PC-9 (cell line): ENCODE results near the gene FTO.

Experiments
- EZH2 ChIP-seq: fragments of 200-600 bp; sonication (generic); IDR thresholded peaks from 2 replicates; pipeline ENCODE4 v1.8.0; 2017; ENCODE audit warnings: antibody characterized with exemption, low read depth
- TF ChIP-seq, protein P1 (sequence below): fragments of 200-600 bp; sonication (generic); conservative IDR thresholded peaks from 2 replicates; pipeline ENCODE4 v1.6.1; 2017; ENCODE audit warnings: mixed run types, antibody characterized with exemption, mild to moderate bottlenecking, moderate library complexity

DNA sequence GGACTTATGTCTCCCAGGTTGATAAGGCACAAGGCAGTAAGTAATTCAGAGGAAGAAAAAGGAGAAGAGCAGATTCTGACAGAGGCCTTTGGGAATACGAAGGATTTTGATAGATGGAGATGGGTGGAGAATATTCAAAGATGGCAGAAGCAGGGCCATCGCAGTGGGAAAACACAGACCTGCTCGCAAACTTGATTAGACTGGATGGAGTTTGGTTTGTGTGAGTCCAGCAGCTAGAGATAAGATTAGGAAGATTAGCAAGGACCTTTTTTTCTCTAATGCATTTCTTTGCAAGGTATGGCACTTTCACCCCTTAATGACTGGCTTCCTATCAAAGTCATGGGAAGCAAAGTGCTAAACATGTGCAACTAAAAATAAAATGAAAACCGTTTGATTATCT, 196.7 kb downstream of the FTO start:
- TF ChIP-seq, protein P1, sequence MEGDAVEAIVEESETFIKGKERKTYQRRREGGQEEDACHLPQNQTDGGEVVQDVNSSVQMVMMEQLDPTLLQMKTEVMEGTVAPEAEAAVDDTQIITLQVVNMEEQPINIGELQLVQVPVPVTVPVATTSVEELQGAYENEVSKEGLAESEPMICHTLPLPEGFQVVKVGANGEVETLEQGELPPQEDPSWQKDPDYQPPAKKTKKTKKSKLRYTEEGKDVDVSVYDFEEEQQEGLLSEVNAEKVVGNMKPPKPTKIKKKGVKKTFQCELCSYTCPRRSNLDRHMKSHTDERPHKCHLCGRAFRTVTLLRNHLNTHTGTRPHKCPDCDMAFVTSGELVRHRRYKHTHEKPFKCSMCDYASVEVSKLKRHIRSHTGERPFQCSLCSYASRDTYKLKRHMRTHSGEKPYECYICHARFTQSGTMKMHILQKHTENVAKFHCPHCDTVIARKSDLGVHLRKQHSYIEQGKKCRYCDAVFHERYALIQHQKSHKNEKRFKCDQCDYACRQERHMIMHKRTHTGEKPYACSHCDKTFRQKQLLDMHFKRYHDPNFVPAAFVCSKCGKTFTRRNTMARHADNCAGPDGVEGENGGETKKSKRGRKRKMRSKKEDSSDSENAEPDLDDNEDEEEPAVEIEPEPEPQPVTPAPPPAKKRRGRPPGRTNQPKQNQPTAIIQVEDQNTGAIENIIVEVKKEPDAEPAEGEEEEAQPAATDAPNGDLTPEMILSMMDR: no peak
- TF ChIP-seq EZH2: no peak
